Vagina (tissue), 2 donors: ENCODE data around the gene TMEM38B.

ENCODE experiments used
- CTCF ChIP-seq, 3 experiments: fragments of 450-650 bp in 2 of 3; fragments of 200-600 bp in 1 of 3; sonication (generic) in 1 of 3; IDR thresholded peaks; one replicate each; pipeline ENCODE4 v1.5.1; 2017 to 2019; ENCODE audit warnings: antibody characterized with exemption in 3 of 3, mild to moderate bottlenecking in 2 of 3, moderate library complexity in 2 of 3
- POLR2A ChIP-seq, 2 donors: fragments of 450-650 bp; IDR thresholded peaks; one replicate each; pipeline ENCODE4 v1.6.1; 2017; ENCODE audit warnings: antibody characterized with exemption in 2 of 2, mild to moderate bottlenecking in 2 of 2, moderate library complexity in 2 of 2
- POLR2AphosphoS5 ChIP-seq, 2 donors: sonication (generic); formaldehyde crosslinking; IDR thresholded peaks; one replicate each; pipeline ENCODE4 v1.9.0; 2017; ENCODE audit warnings: antibody characterized with exemption in 2 of 2, mild to moderate bottlenecking in 2 of 2, low read depth in 1 of 2; ENCODE audit not compliant: insufficient read depth in 1 of 2

GRCh38 chr9:105681313-105681712, 13.0 kb upstream of the TMEM38B start:
- no peak for TF ChIP-seq CTCF (IDR thresholded peaks at IDR 0.05)
- no peak for TF ChIP-seq POLR2A (IDR thresholded peaks at IDR 0.05)
- no peak for TF ChIP-seq POLR2AphosphoS5 (IDR thresholded peaks at IDR 0.05; ENCODE audit: insufficient read depth in 1 of 2, low read depth in 1 of 2)
